Effector CD4-positive, alpha-beta T cell (primary cell): ENCODE measurements around the gene PHIP.
"Not testable (repeated sequence)": the region's sequence is repeated elsewhere in the genome, so short reads cannot be mapped to it uniquely, and the experiment has no call there.

Source experiments
- DNase-seq: peaks from one replicate; pipeline ENCODE4 v3.0.0-alpha.2; 2020

The PHIP gene

DNA sequence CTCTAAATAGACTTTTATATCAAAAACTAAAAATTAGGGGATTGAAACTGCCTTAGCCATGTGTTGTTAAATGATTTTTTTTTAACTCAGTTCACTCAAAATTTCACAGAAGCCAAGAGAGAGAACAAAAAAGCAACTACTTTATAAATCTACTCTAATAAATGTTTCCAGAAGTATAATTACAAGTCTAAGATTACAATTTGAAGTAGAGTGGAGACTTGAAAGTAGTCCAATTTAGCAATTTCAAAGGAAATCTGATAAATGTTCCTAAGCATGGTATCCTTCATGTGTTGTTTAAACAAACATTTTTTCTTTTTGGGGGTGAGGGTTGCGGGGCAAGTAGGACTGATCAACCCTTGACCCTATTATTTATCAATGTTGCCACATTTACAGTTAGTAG, 72.6 kb downstream of the PHIP start:
- no peak for DNase-seq

GRCh38 chr6:79005024-79005423, 73.0 kb downstream of the PHIP start:
- no peak for DNase-seq

- DNase-seq: no peak
These were observed 73.8 kb downstream of the PHIP start for GRCh38 chr6:79004239-79004638.

- no peak for DNase-seq
These were observed 76.6 kb downstream of the PHIP start for GRCh38 chr6:79001415-79001814.

DNA sequence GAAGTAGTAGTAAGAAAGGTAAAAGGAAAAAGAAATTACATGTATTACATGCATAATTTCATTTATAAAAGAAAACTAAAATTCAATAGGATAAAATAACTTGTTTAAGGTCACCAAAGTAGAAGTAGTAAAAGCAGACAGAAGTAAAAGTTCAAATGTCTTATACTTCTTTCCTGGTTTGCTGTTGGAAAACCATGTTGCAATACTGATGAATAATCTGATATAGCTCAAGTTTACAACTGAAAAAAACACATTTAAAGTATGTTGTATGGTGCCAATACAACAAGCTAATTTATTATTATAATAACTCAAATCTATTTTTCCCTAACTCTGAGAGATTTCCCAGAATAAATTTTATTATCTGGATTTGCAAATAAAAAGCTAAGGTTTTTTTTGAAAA, 78.3 kb downstream of the PHIP start:
- no peak for DNase-seq

- no peak for DNase-seq
These were observed 82.1 kb downstream of the PHIP start for GRCh38 chr6:78995946-78996345.

GRCh38 chr6:78995346-78995745, 82.7 kb downstream of the PHIP start:
- DNase-seq: no peak

- DNase-seq: no peak
These were observed 84.1 kb downstream of the PHIP start for GRCh38 chr6:78993955-78994354.

GRCh38 chr6:78989191-78989590, 88.9 kb downstream of the PHIP start:
- no peak for DNase-seq

DNA sequence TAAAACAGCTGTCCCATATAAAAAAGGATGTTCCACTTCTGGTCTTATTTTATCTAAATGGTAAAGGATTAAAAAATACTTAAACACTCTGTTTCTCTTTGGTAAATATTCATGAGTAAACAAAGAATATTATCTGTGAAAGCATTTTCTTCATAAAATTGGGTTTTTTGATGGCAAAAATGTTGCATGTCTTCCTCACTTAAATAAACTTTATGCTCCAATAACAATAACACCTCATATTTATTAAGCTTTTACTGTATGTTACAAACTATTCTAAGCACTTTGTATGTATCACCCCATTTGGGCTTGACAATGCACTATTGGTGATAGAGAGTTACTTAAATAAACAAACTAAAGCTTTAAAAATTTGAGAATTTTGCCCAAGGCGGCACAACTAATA, 91.9 kb downstream of the PHIP start:
- no peak for DNase-seq

DNA sequence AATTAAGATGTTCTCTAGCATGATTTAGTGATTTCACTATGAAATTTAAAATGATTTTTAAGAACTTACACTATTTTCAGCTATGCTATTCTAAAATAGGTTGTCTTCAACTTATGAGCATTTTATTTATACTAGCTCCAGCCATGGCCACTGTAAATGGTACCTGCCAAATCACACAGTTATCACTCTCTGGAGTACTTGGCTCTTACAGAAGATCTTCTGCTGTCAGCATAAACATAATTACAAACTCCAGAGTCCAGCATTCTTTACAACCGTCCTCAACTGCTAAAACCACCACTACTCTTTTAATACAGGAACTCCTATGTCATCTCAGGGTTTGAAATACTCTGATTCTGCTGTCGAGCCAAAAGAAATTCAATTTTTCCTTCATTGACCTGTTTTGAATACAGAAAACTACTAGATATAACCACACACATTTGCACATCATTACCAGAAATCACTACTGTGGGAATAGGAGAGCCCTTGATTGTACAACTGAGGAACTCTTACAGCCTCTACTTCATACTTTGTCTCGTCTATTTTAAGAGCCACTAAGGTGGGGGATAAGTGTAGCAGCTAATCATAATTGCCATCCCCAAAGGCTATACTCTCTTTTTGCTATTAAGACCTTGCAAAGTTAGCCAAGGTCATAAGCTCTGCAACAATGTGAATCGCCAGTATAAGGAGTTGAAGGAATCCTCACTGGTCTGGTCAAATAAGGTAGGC, 93.7 kb downstream of the PHIP start:
- no peak for DNase-seq

GRCh38 chr6:78967191-78967590, 110.9 kb downstream of the PHIP start:
- no peak for DNase-seq

- no peak for DNase-seq
These were observed 111.5 kb downstream of the PHIP start for GRCh38 chr6:78966542-78966941.

GRCh38 chr6:78962448-78962847, 115.6 kb downstream of the PHIP start:
- no peak for DNase-seq

DNA sequence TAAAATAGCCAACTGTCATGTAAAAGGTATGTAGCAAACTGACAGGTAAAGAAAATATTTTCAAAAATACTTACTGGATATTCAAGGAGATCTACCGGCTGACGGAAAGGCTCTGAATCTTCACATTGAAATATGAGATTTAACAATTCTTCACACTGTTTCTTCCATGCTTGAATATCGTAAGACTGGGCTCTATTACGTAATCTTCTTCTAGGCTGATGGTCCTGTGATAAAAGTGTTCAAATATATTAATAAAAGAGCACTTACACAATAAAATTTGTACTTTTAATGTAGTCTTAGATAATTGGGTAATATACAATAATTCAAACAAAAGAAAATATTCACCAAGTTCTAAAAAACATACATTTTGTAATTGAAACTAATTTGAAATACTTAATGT, 123.3 kb downstream of the PHIP start:
- DNase-seq: no peak

DNA sequence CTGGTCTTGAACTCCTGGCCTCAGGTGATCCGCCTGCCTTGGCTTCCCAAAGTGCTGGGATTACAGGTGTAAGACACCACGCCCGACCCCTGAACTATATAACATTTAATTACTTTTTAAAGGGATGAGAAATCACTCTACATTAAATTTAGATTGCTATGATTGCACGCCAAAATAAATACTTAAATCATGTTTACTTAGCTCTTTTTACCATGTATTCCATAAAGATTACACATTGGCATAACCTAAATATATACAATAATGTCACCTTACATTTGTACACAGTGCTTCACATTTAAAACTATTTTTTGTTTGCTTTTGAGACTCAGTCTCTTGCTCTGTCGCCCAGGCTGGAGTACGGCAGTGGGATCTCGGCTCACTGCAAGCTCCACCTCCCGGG, 124.3 kb downstream of the PHIP start:
- DNase-seq: no peak

- no peak for DNase-seq
These were observed 125.7 kb downstream of the PHIP start for GRCh38 chr6:78952362-78952761.

DNA sequence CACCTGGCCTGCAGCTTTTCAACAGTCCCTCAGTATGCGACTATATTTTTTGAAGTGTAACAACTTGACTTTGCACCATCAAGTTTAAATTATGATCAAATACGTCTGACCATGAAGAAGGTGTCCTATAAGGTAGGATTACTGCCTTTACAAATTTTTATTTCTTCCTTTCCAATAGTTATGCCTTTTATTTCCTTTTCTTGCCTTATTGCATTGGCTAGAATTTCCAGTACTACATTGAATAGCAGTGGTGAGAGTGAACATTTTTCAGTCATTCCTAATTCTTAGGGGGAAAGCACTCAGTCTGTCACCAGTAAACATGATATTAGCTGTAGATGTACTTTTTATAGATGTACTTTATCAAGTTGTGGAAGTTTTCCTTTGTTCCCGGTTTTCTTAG, 129.3 kb downstream of the PHIP start:
- no peak for DNase-seq

GRCh38 chr6:78947962-78948361, 130.1 kb downstream of the PHIP start:
- DNase-seq: no peak

GRCh38 chr6:78947529-78947928, 130.5 kb downstream of the PHIP start:
- DNase-seq: no peak

DNA sequence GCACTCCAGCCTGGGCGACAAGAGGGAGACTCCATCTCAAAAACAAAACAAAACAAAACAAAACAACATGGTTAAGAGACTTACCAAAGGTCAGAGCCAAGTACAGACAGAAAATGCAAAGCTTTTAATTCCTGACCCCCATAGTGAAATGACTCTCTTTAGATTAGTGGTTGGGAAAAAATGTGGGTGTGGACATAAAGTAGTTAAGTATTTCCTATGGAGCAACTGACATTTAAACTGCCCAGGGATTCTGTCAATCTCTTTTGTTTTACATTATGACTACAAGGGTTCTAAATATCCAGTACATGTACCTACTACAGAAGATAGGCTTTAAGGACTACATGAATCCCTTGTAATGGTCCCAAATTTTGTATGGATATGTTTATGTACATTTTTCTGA, 135.6 kb downstream of the PHIP start:
- no peak for DNase-seq

GRCh38 chr6:78936515-78936914, 141.5 kb downstream of the PHIP start:
- no peak for DNase-seq

DNA sequence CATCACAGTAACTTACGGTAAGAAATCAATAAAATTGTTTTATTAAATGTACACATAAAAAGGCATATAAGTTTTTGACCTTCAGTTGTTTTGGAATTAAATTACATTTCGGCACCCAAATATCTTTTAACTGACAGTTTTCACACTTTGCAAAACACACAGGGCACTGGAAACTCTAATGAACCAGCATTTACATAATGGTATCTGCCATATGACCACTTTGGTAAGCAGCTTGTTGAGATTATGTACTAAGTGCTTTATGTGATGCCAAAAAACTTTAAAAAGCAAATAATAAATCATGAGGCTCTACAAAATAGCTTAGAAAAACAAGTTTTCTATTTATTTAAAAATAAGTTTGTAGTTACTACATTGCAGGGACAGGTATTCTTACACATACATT, 142.5 kb downstream of the PHIP start:
- DNase-seq: no peak

GRCh38 chr6:78925317-78925716, 152.7 kb downstream of the PHIP start:
- no peak for DNase-seq

DNA sequence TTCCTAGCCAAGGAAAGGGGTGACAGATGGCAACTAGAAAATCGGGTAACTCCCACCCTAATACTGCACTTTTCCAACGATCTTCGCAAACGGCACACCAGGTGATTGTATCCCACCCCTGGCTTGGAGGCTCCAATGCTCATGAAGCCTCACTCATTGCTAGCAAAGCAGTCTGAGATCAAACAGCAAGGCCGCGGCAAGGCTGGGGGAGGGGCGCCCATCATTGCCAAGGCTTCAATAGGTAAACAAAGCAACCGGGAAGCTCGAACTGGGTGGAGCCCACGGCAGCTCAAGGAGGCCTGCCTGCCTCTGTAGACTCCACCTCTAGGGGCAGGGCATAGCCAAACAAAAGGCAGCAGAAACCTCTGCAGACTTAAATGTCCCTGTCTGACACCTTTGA, 156.9 kb downstream of the PHIP start:
- DNase-seq: not testable (repeated sequence)
